IMR-90 (cell line): ENCODE data around the gene KDM4B. TPM values are rescaled to one million over a fixed set of nuclear protein-coding genes. Genes with fewer than 3 reads are reported as not detected.

Experiments
- ATAC-seq: fragments of 200-7000 bp; cut with Tn5 transposase; 2 replicates; pipeline ENCODE4 v1.9.1; 2020; ENCODE audit warnings: low read depth, mild to moderate bottlenecking, moderate library complexity
- BruUV-seq: library from RNA; stranded (reverse); fragments of 400-500 nt; replicated peaks from 2 replicates; lab custom pipeline; 2021; lab: Mats Ljungman, UMichigan
- CTCF ChIA-PET: fragments of 300-600 bp; formaldehyde crosslinking; extraction: SDS; loops from one replicate; lab custom pipeline; 2021; ENCODE audit warnings: antibody characterized with exemption; lab: Yijun Ruan, JAX
- POLR2A ChIA-PET: fragments of 300-600 bp; sonication (Branson Sonifier 250); formaldehyde crosslinking; loops from one replicate; lab custom pipeline; 2022; ENCODE audit warnings: antibody characterized with exemption; ENCODE audit not compliant: unreplicated experiment; lab: Charles Lee
- DNase-seq: peaks from one replicate; pipeline ENCODE4 v3.0.0; 2013
- H2AFZ ChIP-seq: replicated peaks from 2 replicates; pipeline ENCODE3; 2013; ENCODE audit warnings: low read length, mild to moderate bottlenecking; ENCODE audit not compliant: poor library complexity
- H2AK5ac ChIP-seq: 2 replicates; pipeline ENCODE4 v1.6.1; 2013; ENCODE audit warnings: low read depth, low read length, inconsistent platforms
- H2AK9ac ChIP-seq: replicated peaks from 2 replicates; pipeline ENCODE3; 2013; ENCODE audit warnings: mild to moderate bottlenecking, low read depth, low read length, moderate library complexity; ENCODE audit not compliant: poor library complexity
- H2BK120ac ChIP-seq: 2 replicates; pipeline ENCODE4 v1.6.1; 2013; ENCODE audit warnings: low read depth, low read length, inconsistent platforms
- H2BK15ac ChIP-seq: 3 replicates; pipeline ENCODE4 v1.6.1; 2013; ENCODE audit warnings: low read depth, low read length, inconsistent platforms
- H2BK20ac ChIP-seq: 2 replicates; pipeline ENCODE4 v1.6.1; 2013; ENCODE audit warnings: low read depth, mild to moderate bottlenecking, inconsistent platforms, low read length, moderate library complexity
- H2BK5ac ChIP-seq: 2 replicates; pipeline ENCODE4 v1.6.1; 2013; ENCODE audit warnings: mild to moderate bottlenecking, low read depth, low read length, inconsistent platforms; ENCODE audit not compliant: poor library complexity, severe bottlenecking
- H3K14ac ChIP-seq: replicated peaks from 2 replicates; pipeline ENCODE4 v1.6.1; 2013; ENCODE audit warnings: low read depth, low read length, inconsistent platforms
- H3K18ac ChIP-seq: 2 replicates; pipeline ENCODE4 v1.6.1; 2013; ENCODE audit warnings: low read depth, low read length, control low read depth
- H3K23ac ChIP-seq: 2 replicates; pipeline ENCODE4 v1.6.1; 2013; ENCODE audit warnings: low read depth, low read length, inconsistent platforms
- H3K27ac ChIP-seq: 2 replicates; pipeline ENCODE4 v1.5.1; 2013; ENCODE audit warnings: mild to moderate bottlenecking, control low read depth, low read length; ENCODE audit not compliant: insufficient read depth
- H3K27me3 ChIP-seq: 2 replicates; pipeline ENCODE4 v1.6.1; 2013; ENCODE audit warnings: low read length; ENCODE audit not compliant: control insufficient read depth, insufficient read depth
- H3K36me3 ChIP-seq: 2 replicates; pipeline ENCODE4 v1.6.1; 2013; ENCODE audit warnings: low read length, mixed read lengths; ENCODE audit not compliant: control insufficient read depth, insufficient read depth
- H3K4ac ChIP-seq: 2 replicates; pipeline ENCODE4 v1.6.1; 2013; ENCODE audit warnings: low read depth, low read length, inconsistent platforms
- H3K4me1 ChIP-seq: 2 replicates; pipeline ENCODE4 v1.6.1; 2013; ENCODE audit warnings: low read length, mixed read lengths; ENCODE audit not compliant: control insufficient read depth, insufficient read depth
- H3K4me2 ChIP-seq: 2 replicates; pipeline ENCODE4 v1.6.1; 2013; ENCODE audit warnings: low read depth, mild to moderate bottlenecking, control low read depth, low read length, moderate library complexity
- H3K4me3 ChIP-seq: 2 replicates; pipeline ENCODE4 v1.5.1; 2013; ENCODE audit warnings: low read depth, mild to moderate bottlenecking, control low read depth, low read length, moderate library complexity; ENCODE audit not compliant: insufficient read depth
- H3K56ac ChIP-seq: 2 replicates; pipeline ENCODE4 v1.6.1; 2013; ENCODE audit warnings: low read length, inconsistent platforms; ENCODE audit not compliant: insufficient read depth; ENCODE audit errors: extremely low read depth
- H3K79me1 ChIP-seq, 2 experiments: 2 replicates each; pipeline ENCODE4 v1.6.1; 2013; ENCODE audit warnings: low read length in 2 of 2, inconsistent platforms in 1 of 2, low read depth in 1 of 2
- H3K9ac ChIP-seq: 2 replicates; pipeline ENCODE4 v1.6.1; 2013; ENCODE audit warnings: low read depth, low read length, control low read depth
- H3K9me1 ChIP-seq: 2 replicates; pipeline ENCODE4 v1.6.1; 2013; ENCODE audit warnings: low read length, inconsistent platforms; ENCODE audit not compliant: insufficient read depth
- H3K9me3 ChIP-seq: 2 replicates; pipeline ENCODE4 v1.6.1; 2013; ENCODE audit warnings: low read length; ENCODE audit not compliant: control insufficient read depth, insufficient read depth
- H4K20me1 ChIP-seq: 2 replicates; pipeline ENCODE4 v1.6.1; 2013; ENCODE audit warnings: low read length, inconsistent platforms; ENCODE audit not compliant: insufficient read depth
- H4K5ac ChIP-seq: 2 replicates; pipeline ENCODE4 v1.6.1; 2013; ENCODE audit warnings: mild to moderate bottlenecking, low read depth, low read length, control low read depth
- H4K8ac ChIP-seq, 2 experiments: 2 replicates each; pipeline ENCODE4 v1.6.1; 2013; ENCODE audit warnings: low read depth in 2 of 2, low read length in 2 of 2, control low read depth in 1 of 2, inconsistent platforms in 1 of 2
- H4K91ac ChIP-seq: 2 replicates; pipeline ENCODE4 v1.6.1; 2013; ENCODE audit warnings: low read depth, low read length, inconsistent platforms; ENCODE audit not compliant: insufficient read depth
- BHLHE40 ChIP-seq: fragments of 150-350 bp; IDR thresholded peaks from 2 replicates; pipeline ENCODE4 v1.6.1; 2016; ENCODE audit warnings: mild to moderate bottlenecking, low read depth, low read length
- CEBPB ChIP-seq: IDR thresholded peaks from 2 replicates; pipeline ENCODE4 v1.6.1; 2012; ENCODE audit warnings: low read depth, low read length, improper control_type of control experiment
- CHD1 ChIP-seq: IDR thresholded peaks from 2 replicates; pipeline ENCODE4 v1.6.1; 2012; ENCODE audit warnings: low read depth, low read length, improper control_type of control experiment
- ELK1 ChIP-seq: fragments of 150-350 bp; IDR thresholded peaks from 2 replicates; pipeline ENCODE4 v1.6.1; 2016; ENCODE audit warnings: low read depth, mild to moderate bottlenecking, low read length, moderate library complexity, borderline replicate concordance
- FOS ChIP-seq: fragments of 150-350 bp; IDR thresholded peaks from 2 replicates; pipeline ENCODE4 v1.6.1; 2016; ENCODE audit warnings: low read depth, low read length
- MAFK ChIP-seq: IDR thresholded peaks from 2 replicates; pipeline ENCODE4 v1.6.1; 2012; ENCODE audit warnings: low read depth, low read length, improper control_type of control experiment
- MAZ ChIP-seq: IDR thresholded peaks from 2 replicates; pipeline ENCODE4 v1.6.1; 2012; ENCODE audit warnings: low read depth, mild to moderate bottlenecking, low read length, improper control_type of control experiment, moderate library complexity, borderline replicate concordance
- MXI1 ChIP-seq: IDR thresholded peaks from 2 replicates; pipeline ENCODE4 v1.6.1; 2012; ENCODE audit warnings: low read depth, mild to moderate bottlenecking, low read length, moderate library complexity, borderline replicate concordance
- NFE2L2 ChIP-seq: fragments of 150-350 bp; IDR thresholded peaks from 2 replicates; pipeline ENCODE4 v1.6.1; 2016; ENCODE audit warnings: low read depth, mild to moderate bottlenecking, low read length
- POLR2A ChIP-seq: IDR thresholded peaks from 2 replicates; pipeline ENCODE4 v1.6.1; 2012; ENCODE audit warnings: mild to moderate bottlenecking, low read depth, low read length
- RAD21 ChIP-seq: IDR thresholded peaks from 2 replicates; pipeline ENCODE4 v1.6.1; 2012; ENCODE audit warnings: low read length, improper control_type of control experiment
- RCOR1 ChIP-seq: IDR thresholded peaks from 2 replicates; pipeline ENCODE4 v1.6.1; 2012; ENCODE audit warnings: mild to moderate bottlenecking, low read length, improper control_type of control experiment; ENCODE audit not compliant: insufficient replicate concordance
- RFX5 ChIP-seq: IDR thresholded peaks from 2 replicates; pipeline ENCODE4 v1.8.0; 2012; ENCODE audit warnings: low read depth, mild to moderate bottlenecking, low read length, moderate library complexity
- SMC3 ChIP-seq: fragments of 150-350 bp; IDR thresholded peaks from 2 replicates; pipeline ENCODE4 v1.6.1; 2016; ENCODE audit warnings: low read depth, mild to moderate bottlenecking, antibody characterized with exemption, low read length, moderate library complexity
- WGBS, 2 experiments: methylation state at CpG; one replicate each; pipeline versions ENCODE4 v1.1.5 to v1.1.7; 2013; ENCODE audit warnings: missing lambda C conversion rate in 2 of 2; ENCODE audit not compliant: insufficient read length in 1 of 2; ENCODE audit errors: extremely low coverage in 2 of 2; 5-methylcytosine and 5-hydroxymethylcytosine counted together
- dilution Hi-C: fragments of 300-500 bp; cut with HindIII; formaldehyde crosslinking; loops from one replicate; pipeline ENCODE4 v1.14.3; 2018; ENCODE audit warnings: low sequenced_read_pairs; ENCODE audit not compliant: unreplicated experiment
- in situ Hi-C: fragments of 300-500 bp; cut with MboI; formaldehyde crosslinking; loops from 3 replicates; pipeline ENCODE4 v1.14.3; 2019; ENCODE audit warnings: low sequenced_read_pairs, inconsistent platforms, mixed read lengths
- intact Hi-C: fragments of 100-400 bp; cut with micrococcal nuclease; formaldehyde crosslinking; loops from 2 replicates; pipeline ENCODE4 v1.10.0; 2022
- polyA plus RNA-seq, 3 experiments: library from polyadenylated mRNA; depleted of rRNA; stranded (reverse); fragments of >200 nt; gene quantifications; 2 replicates each; pipeline ENCODE4 v1.2.3, GENCODE V29; 2012; ENCODE audit warnings: low replicate concordance in 1 of 3
- total RNA-seq: library from RNA; depleted of rRNA; stranded (reverse); fragments of >200 nt; gene quantifications from 2 replicates; pipeline ENCODE4 v1.2.3, GENCODE V29; 2012
- TF ChIP-seq, protein P1 (sequence below): conservative IDR thresholded peaks from 2 replicates; pipeline ENCODE4 v1.5.1; 2012; ENCODE audit warnings: mild to moderate bottlenecking, low read depth, low read length, improper control_type of control experiment
- TF ChIP-seq, protein P2 (sequence below): fragments of 150-350 bp; IDR thresholded peaks from 2 replicates; pipeline ENCODE4 v1.6.1; 2017; ENCODE audit warnings: mild to moderate bottlenecking, antibody characterized with exemption, low read length, low read depth

The KDM4B gene
- total and polyA plus RNA-seq, 2 of the 4 experiments (the other 2 are of a cell fraction), result 5.0 to 17.9 TPM

GRCh38 chr19:5045956-5046338, 77.0 kb downstream of the KDM4B start:
- WGBS, 2 experiments, result 70% methylated on average over 2 of the region's 8 CpGs; no CpG with 5 or more reads in 1 of the 2 experiments
- Histone ChIP-seq H3K4ac (no peak overlapping the region), H4K5ac (no peak overlapping the region), H3K56ac (no peak overlapping the region), H3K27ac (no peak overlapping the region), H2BK120ac (no peak overlapping the region), H2BK15ac (no peak overlapping the region), H2BK5ac (no peak overlapping the region), H3K23ac (no peak overlapping the region), H4K91ac (no peak overlapping the region), H2AK9ac (no peak overlapping the region), H2BK20ac (no peak overlapping the region), H3K18ac (no peak overlapping the region), H3K9me3 (no peaks in the 10 kb centered on the region), H2AK5ac (no peak overlapping the region), H2AFZ (peak overlapping the region; percentile 12), H3K14ac (no peak overlapping the region), H3K4me2 (no peak overlapping the region), H3K79me1 (peaks cover 5 to 62% of the 10 kb centered on the region in 2 experiments), H3K36me3 (peaks cover 34% of the 10 kb centered on the region), H3K4me1 (peaks cover 21% of the 10 kb centered on the region), H3K4me3 (no peak overlapping the region), H4K8ac (no peak overlapping the region), H3K9me1 (peaks cover 2% of the 10 kb centered on the region; the same call in 1 of the 2 replicates), H3K27me3 (no peaks in the 10 kb centered on the region), H4K20me1 (peaks cover 65% of the 10 kb centered on the region), H3K9ac (no peak overlapping the region)
- dilution Hi-C loops (no loop called here), in situ Hi-C loops (no loop called here), intact Hi-C loops (no loop called here)
- ChIA-PET POLR2A (no interaction called here), CTCF (interaction anchor here (1.2 kb wide), 1 partner anchor 236 kb away, joined by 6 read pairs; no protein-coding TSS in a partner anchor)
- no peak for ATAC-seq
- no TSS peak for BruUV-seq
- DNase-seq, result no peak
- TF ChIP-seq RCOR1 (no peak), RFX5 (no peak), RAD21 (no peak), MAFK (no peak), ELK1 (no peak), BHLHE40 (no peak), FOS (no peak), SMC3 (no peak), POLR2A (no peak), MXI1 (no peak), CHD1 (no peak), MAZ (no peak), CEBPB (no peak), NFE2L2 (no peak)
- TF ChIP-seq, protein P1, sequence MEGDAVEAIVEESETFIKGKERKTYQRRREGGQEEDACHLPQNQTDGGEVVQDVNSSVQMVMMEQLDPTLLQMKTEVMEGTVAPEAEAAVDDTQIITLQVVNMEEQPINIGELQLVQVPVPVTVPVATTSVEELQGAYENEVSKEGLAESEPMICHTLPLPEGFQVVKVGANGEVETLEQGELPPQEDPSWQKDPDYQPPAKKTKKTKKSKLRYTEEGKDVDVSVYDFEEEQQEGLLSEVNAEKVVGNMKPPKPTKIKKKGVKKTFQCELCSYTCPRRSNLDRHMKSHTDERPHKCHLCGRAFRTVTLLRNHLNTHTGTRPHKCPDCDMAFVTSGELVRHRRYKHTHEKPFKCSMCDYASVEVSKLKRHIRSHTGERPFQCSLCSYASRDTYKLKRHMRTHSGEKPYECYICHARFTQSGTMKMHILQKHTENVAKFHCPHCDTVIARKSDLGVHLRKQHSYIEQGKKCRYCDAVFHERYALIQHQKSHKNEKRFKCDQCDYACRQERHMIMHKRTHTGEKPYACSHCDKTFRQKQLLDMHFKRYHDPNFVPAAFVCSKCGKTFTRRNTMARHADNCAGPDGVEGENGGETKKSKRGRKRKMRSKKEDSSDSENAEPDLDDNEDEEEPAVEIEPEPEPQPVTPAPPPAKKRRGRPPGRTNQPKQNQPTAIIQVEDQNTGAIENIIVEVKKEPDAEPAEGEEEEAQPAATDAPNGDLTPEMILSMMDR, result no peak
- TF ChIP-seq, protein P2, sequence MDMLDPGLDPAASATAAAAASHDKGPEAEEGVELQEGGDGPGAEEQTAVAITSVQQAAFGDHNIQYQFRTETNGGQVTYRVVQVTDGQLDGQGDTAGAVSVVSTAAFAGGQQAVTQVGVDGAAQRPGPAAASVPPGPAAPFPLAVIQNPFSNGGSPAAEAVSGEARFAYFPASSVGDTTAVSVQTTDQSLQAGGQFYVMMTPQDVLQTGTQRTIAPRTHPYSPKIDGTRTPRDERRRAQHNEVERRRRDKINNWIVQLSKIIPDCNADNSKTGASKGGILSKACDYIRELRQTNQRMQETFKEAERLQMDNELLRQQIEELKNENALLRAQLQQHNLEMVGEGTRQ, result no peak
